ENCODE results near the gene SPOCK1.

Gene SPOCK1

DNA sequence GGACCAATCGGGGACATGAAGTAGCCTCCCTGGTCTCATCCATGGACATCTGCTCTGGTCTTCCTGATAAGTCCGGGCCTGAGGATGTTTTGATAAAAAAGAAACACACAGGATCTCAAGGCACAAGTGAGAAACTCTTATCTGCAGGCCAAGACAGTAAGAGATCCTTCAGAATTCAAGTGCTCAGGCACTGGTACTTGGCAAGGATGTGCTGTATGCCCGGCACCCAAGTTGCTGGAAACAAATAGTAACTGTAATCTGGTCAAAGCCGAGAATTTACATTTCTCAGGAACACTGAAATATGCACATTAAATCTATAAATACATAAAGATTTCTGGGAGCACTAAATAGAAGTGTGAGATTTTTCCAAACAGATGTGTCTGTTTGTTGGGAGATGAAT is 165.7 kb downstream of the SPOCK1 start:
- no peak overlapping the region for H3K4me3 ChIP-seq (replicated peaks; ENCODE audit: low read depth, low read length)
- DNase-seq (ENCODE audit: extremely low read depth, low read depth) = no peak
- TF ChIP-seq CTCF (IDR thresholded peaks at IDR 0.05; ENCODE audit: low read depth, low read length, missing control alignments) = no peak

DNA sequence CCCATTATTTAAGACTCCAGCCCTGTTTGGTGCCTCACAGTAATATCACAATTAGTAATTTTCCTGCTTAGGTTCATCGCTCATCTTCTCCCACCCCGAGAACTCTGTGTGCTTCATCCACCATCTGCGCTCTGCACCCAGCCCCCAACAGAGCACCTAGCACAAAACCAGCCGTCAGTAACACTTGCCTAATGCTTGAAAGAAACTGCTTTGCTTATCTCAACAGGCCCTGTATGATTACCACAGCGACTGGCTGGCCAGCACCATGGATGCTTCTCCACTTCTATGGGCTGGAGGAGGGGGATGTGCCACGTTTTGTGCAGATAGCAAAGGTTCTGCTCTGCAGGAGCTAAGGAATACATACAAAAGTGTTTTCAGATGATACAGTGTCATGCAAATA is 166.8 kb downstream of the SPOCK1 start:
- TF ChIP-seq CTCF (IDR thresholded peaks at IDR 0.05; ENCODE audit: low read depth, low read length, missing control alignments) = no peak
- H3K4me3 ChIP-seq (replicated peaks; ENCODE audit: low read depth, low read length) = no peak overlapping the region
- no peak for DNase-seq (ENCODE audit: extremely low read depth, low read depth)

DNA sequence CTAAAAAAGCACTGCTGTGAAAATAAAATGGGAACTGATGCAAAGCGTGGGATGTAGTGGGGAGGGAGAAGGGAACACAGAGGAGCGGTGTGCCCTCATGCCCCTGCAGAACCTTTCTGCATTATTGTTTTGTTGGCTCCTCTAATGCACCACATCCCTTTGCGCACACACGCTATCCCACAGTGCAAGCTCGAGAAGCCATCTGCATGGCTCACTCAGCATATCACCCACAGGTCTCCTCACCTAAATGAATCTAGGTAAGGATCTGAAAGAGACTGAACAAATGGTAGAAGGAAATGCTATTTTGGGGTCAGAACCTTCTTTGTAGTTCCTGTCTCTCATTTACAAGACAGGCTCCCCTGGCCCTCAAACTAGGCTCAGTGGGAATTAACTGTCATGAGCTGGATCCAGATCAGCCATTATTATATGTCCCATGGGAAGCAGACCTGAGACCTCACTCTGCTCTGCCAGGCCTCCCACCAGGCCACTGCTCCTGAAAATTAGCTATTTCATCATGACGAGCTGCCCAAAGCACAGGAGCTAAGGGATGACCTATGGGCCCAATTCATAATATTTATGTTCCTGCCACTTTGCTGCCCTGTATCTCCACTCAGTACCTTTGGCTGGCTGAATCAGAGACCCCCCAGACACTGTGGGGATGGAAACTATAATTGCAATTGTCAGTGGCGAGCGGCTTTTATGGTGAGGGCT is 169.4 kb downstream of the SPOCK1 start:
- no peak for TF ChIP-seq CTCF (IDR thresholded peaks at IDR 0.05; ENCODE audit: low read depth, low read length, missing control alignments)
- no peak overlapping the region for H3K4me3 ChIP-seq (replicated peaks; ENCODE audit: low read depth, low read length)

GRCh38 chr5:137328991-137329390 is 170.1 kb downstream of the SPOCK1 start:
- DNase-seq (ENCODE audit: extremely low read depth, low read depth) = no peak
- H3K4me3 ChIP-seq (replicated peaks; ENCODE audit: low read depth, low read length) = no peak overlapping the region
- TF ChIP-seq CTCF (IDR thresholded peaks at IDR 0.05; ENCODE audit: low read depth, low read length, missing control alignments) = no peak

More for the DNA sequence above, 169.4 kb downstream of the SPOCK1 start:
- no peak for DNase-seq (ENCODE audit: extremely low read depth, low read depth)

- DNase-seq (ENCODE audit: extremely low read depth, low read depth) = no peak
- no peak overlapping the region for H3K4me3 ChIP-seq (replicated peaks; ENCODE audit: low read depth, low read length)
- no peak for TF ChIP-seq CTCF (IDR thresholded peaks at IDR 0.05; ENCODE audit: low read depth, low read length, missing control alignments)
Observed at GRCh38 chr5:137328463-137328862, 170.7 kb downstream of the SPOCK1 start.

DNA sequence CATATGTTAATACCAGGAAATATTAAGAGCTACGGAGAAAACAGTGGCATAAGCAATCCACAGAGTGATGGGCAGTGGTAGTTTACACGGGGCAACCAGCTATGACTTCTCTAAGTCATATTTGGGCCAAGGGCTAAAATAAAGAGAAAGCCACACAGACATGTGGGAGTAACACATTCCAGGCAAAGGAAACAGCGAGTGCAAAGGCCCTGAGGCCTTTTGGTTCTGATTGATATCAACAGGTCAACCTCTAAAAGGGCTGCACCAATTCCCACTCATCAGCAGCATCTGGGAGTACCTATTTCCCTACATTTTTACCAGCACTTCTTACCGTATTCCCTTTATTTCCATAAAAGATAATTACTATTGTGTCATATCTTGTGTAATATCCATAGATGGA is 173.4 kb downstream of the SPOCK1 start:
- DNase-seq (ENCODE audit: extremely low read depth, low read depth) = no peak
- TF ChIP-seq CTCF (IDR thresholded peaks at IDR 0.05; ENCODE audit: low read depth, low read length, missing control alignments) = no peak
- no peak overlapping the region for H3K4me3 ChIP-seq (replicated peaks; ENCODE audit: low read depth, low read length)
